GM19099 (cell line): Measurements from ENCODE around the gene METRNL.

ENCODE experiments used
- POLR2A ChIP-seq: IDR thresholded peaks from 3 replicates; pipeline ENCODE4 v1.6.1; 2011; ENCODE audit warnings: low read depth; ENCODE audit not compliant: insufficient read length; ENCODE audit errors: extremely low read depth

METRNL gene

GRCh38 chr17:83113792-83114191 lies 34.4 kb downstream of the METRNL start:
- no peak for TF ChIP-seq POLR2A

- no peak for TF ChIP-seq POLR2A
Observed at GRCh38 chr17:83114706-83115105, 35.3 kb downstream of the METRNL start.

- no peak for TF ChIP-seq POLR2A
Observed at GRCh38 chr17:83115202-83115651, 35.8 kb downstream of the METRNL start.

GRCh38 chr17:83115832-83116231 lies 36.4 kb downstream of the METRNL start:
- no peak for TF ChIP-seq POLR2A

- no peak for TF ChIP-seq POLR2A
Observed at GRCh38 chr17:83116311-83116771, 36.9 kb downstream of the METRNL start.

- TF ChIP-seq POLR2A = no peak
Observed at GRCh38 chr17:83116783-83117555, 37.6 kb downstream of the METRNL start.

- no peak for TF ChIP-seq POLR2A
Observed at GRCh38 chr17:83117583-83117982, 38.2 kb downstream of the METRNL start.

GRCh38 chr17:83118071-83118841 lies 38.8 kb downstream of the METRNL start:
- no peak for TF ChIP-seq POLR2A

GRCh38 chr17:83119987-83120864 lies 40.8 kb downstream of the METRNL start:
- no peak for TF ChIP-seq POLR2A

GRCh38 chr17:83121921-83122820 lies 42.8 kb downstream of the METRNL start:
- TF ChIP-seq POLR2A = no peak

- TF ChIP-seq POLR2A = no peak
Observed at GRCh38 chr17:83122834-83123233, 43.4 kb downstream of the METRNL start.

- TF ChIP-seq POLR2A = no peak
Observed at GRCh38 chr17:83123896-83124801, 44.7 kb downstream of the METRNL start.
